Measurements from ENCODE around the gene CDK9.
A peak's percentile ranks its signal among the peaks of the same experiment; 100 is the strongest.

Gene CDK9

DNA sequence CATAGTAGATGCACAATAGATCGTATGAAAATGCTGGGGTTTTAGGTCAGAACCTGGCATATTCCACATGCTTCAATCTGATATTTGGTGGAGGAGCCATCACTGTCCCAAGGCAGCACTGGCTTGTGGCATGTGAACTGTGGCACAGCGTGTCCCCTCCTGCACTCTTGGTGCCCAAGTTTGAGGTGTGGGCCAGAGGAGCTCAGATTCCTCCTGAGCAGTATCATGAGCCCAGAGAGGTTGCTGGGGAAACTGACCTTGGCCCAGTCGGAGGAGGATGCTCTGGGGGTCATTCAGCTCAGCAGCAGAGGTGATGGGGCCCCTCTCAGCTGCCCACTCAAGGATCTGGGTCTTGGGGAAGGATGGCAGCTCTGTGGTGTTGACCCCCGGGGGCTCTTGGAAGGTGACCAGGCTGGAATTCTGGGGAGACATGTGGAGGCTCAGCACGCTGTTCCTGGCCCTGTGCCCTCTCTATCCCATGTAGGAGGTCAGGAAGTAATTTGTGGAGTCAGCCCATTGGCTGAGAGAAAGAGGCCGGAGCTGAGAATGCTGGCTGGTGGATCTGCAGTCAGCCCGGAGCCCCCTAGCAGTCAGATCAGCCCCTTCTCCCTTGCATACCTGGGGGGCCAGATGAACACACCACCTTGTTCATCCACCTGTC lies 40.5 kb downstream of the CDK9 start:
- TF ChIP-seq CTCF (IDR thresholded peaks at IDR 0.05; ENCODE audit: unreplicated experiment in 3 of 3), result no peak
- no peaks in the 10 kb centered on the region for H3K9me3 Mint-ChIP-seq
- H3K36me3 Mint-ChIP-seq (ENCODE audit: low read depth), result no peaks in the 10 kb centered on the region
- peaks cover 47% of the 10 kb centered on the region for H3K4me1 Mint-ChIP-seq
- peaks cover 3% of the 10 kb centered on the region for H3K27me3 Mint-ChIP-seq (ENCODE audit: low read depth)
- peak overlapping the region; percentile 89 to 98 (median 95) for H3K27ac Mint-ChIP-seq
- peak overlapping the region in 2 of 3 experiments; percentile 53 to 60 for H3K4me3 Mint-ChIP-seq

DNA sequence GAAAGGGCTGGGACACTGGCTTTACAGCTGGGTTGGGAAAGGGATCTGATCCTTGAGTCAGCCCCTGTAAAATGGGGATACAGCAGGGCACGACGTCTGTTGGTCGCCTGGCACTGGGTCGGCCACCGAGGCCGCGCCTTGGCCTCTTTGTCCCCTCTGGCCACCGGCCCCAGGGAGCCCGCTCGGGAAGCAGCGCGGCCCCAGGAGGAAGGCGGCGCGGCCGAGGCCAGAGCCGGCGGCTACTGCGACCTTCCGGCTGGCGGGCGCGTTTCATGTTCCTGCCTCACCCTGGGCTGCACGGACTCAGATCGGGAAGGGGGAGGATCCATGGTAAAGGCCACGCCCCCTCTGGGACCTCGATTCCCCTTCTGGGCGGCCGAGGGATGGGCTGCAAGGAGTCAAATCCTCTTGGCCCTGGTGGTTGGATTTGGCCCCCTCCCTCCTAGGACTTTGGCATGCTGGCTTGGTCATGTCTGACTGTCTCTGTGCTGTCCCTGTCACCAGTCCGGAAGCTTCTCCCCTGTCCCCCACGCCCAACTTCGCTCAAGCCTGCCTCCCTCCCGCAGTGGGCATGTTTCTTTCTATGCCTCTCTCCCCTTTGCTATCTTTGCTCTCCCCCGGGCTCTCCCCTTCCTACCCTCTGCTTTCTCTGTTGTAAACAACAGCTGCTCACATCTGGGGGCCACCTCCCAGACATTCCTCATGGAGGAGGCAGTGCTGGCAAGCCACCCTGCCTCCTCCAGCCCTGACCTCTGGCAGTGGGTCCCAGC lies 42.6 kb downstream of the CDK9 start:
- TF ChIP-seq CTCF (IDR thresholded peaks at IDR 0.05; ENCODE audit: unreplicated experiment in 3 of 3), result no peak
- Mint-ChIP-seq H3K4me1 (peaks cover 42% of the 10 kb centered on the region), H3K27ac (peak overlapping the region; percentile 95 to 98 (median 95)), H3K4me3 (peak overlapping the region; percentile 60 to 65 (median 64)), H3K27me3 (ENCODE audit: low read depth) (peaks cover 3% of the 10 kb centered on the region), H3K36me3 (ENCODE audit: low read depth) (no peaks in the 10 kb centered on the region), H3K9me3 (no peaks in the 10 kb centered on the region)

- Mint-ChIP-seq H3K4me3 (peak overlapping the region; percentile 37 to 65 (median 62)), H3K27me3 (ENCODE audit: low read depth) (peaks cover 3% of the 10 kb centered on the region), H3K36me3 (ENCODE audit: low read depth) (no peaks in the 10 kb centered on the region), H3K9me3 (no peaks in the 10 kb centered on the region), H3K4me1 (peaks cover 46% of the 10 kb centered on the region), H3K27ac (peak overlapping the region; percentile 95 to 98 (median 95))
- TF ChIP-seq CTCF (IDR thresholded peaks at IDR 0.05; ENCODE audit: unreplicated experiment in 3 of 3), result no peak
Measured at GRCh38 chr9:127829205-127829906, 43.5 kb downstream of the CDK9 start.

- Mint-ChIP-seq H3K4me3 (no peak overlapping the region), H3K36me3 (ENCODE audit: low read depth) (no peaks in the 10 kb centered on the region), H3K4me1 (peaks cover 43% of the 10 kb centered on the region), H3K27ac (peak overlapping the region in 2 of 3 experiments; percentile 56 to 65), H3K9me3 (no peaks in the 10 kb centered on the region), H3K27me3 (ENCODE audit: low read depth) (no peaks in the 10 kb centered on the region)
- TF ChIP-seq CTCF (IDR thresholded peaks at IDR 0.05; ENCODE audit: unreplicated experiment in 3 of 3), result no peak
Measured at GRCh38 chr9:127832248-127832647, 46.4 kb downstream of the CDK9 start.

DNA sequence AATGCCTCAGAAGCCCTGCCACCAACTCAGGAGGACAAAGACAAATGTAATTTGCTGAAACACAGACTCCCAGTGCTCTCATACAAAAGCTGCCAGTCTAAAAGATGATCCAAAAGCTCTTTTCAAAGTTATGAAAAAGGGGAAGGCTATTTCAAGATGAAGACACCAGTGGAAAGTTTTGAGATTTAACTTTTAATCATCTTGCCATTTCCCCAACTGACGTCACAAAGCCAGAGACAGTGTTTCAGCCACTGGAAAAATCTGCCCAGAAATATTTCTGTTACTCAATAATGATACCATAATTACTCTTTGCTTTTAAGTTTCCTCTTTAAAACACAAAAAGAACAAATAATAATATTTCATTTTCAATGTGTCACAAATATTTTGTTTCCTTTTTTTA lies 47.7 kb downstream of the CDK9 start:
- Mint-ChIP-seq H3K36me3 (ENCODE audit: low read depth) (no peaks in the 10 kb centered on the region), H3K4me1 (peaks cover 44% of the 10 kb centered on the region)
- no peak for TF ChIP-seq CTCF (IDR thresholded peaks at IDR 0.05; ENCODE audit: unreplicated experiment in 3 of 3)

More for the DNA sequence above, 47.7 kb downstream of the CDK9 start:
- H3K9me3 Mint-ChIP-seq, result no peaks in the 10 kb centered on the region
- peak overlapping the region in 1 of 3 experiments; percentile 22 for H3K27ac Mint-ChIP-seq
- H3K4me3 Mint-ChIP-seq, result no peak overlapping the region
- H3K27me3 Mint-ChIP-seq (ENCODE audit: low read depth), result no peaks in the 10 kb centered on the region

Measured in nephron (organoid).